Activated naive CD4-positive, alpha-beta T cell (primary cell): Measurements from ENCODE around the gene NRL.
A peak's percentile ranks its signal among the peaks of the same experiment; 100 is the strongest.

Experiments used
- DNase-seq, 4 experiments: peaks; one replicate each; lab custom pipeline; 2025; lab: John Stamatoyannopoulos, UW

Gene NRL

GRCh38 chr14:24080888-24081738 lies 33.6 kb downstream of the NRL start:
- DNase-seq, result peak; percentile 11 to 69 (median 34)

- DNase-seq, result no peak
These were observed 34.6 kb downstream of the NRL start for GRCh38 chr14:24080142-24080530.

- DNase-seq, result no peak
These were observed 35.1 kb downstream of the NRL start for GRCh38 chr14:24079491-24080141.

GRCh38 chr14:24078146-24078545 lies 36.6 kb downstream of the NRL start:
- no peak for DNase-seq

GRCh38 chr14:24077086-24077485 lies 37.7 kb downstream of the NRL start:
- DNase-seq, result no peak

- DNase-seq, result no peak
These were observed 38.5 kb downstream of the NRL start for GRCh38 chr14:24076302-24076601.

GRCh38 chr14:24075485-24076301 lies 39.1 kb downstream of the NRL start:
- DNase-seq, result no peak

GRCh38 chr14:24074625-24075484 lies 39.9 kb downstream of the NRL start:
- DNase-seq, result no peak

GRCh38 chr14:24072881-24073877 lies 41.6 kb downstream of the NRL start:
- no peak for DNase-seq

GRCh38 chr14:24072436-24072835 lies 42.3 kb downstream of the NRL start:
- no peak for DNase-seq

GRCh38 chr14:24071836-24072430 lies 42.8 kb downstream of the NRL start:
- DNase-seq, result no peak

GRCh38 chr14:24071144-24071697 lies 43.5 kb downstream of the NRL start, which contains the start of gene CPNE6:
Gene CPNE6, plus strand, starts transcription at chr14:24071562. Its CDS starts 1,375 bp downstream, at chr14:24072937.
- no peak for DNase-seq

- no peak for DNase-seq
These were observed 44.2 kb downstream of the NRL start for GRCh38 chr14:24070285-24071143.

GRCh38 chr14:24069411-24069735 lies 45.4 kb downstream of the NRL start:
- no peak for DNase-seq

GRCh38 chr14:24068711-24069410 lies 45.9 kb downstream of the NRL start:
- DNase-seq, result no peak

- no peak for DNase-seq
These were observed 47.3 kb downstream of the NRL start for GRCh38 chr14:24067133-24068082.

- no peak for DNase-seq
These were observed 48.1 kb downstream of the NRL start for GRCh38 chr14:24066496-24067132.
